Endothelial cell of umbilical vein (primary cell): Measurements from ENCODE around the gene RYR2. TPM values are rescaled to one million over a fixed set of nuclear protein-coding genes. Genes with fewer than 3 reads are reported as not detected.

ENCODE experiments used
- BruUV-seq: library from RNA; stranded (reverse); fragments of 400-500 nt; replicated peaks from 2 replicates; lab custom pipeline; 2021; lab: Mats Ljungman, UMichigan
- CTCF ChIA-PET: fragments of 300-600, 350-600 bp; sonication (Branson Sonifier 250); formaldehyde crosslinking; loops from one replicate; lab custom pipeline; 2021; ENCODE audit warnings: antibody characterized with exemption, inconsistent platforms; lab: Charles Lee
- POLR2A ChIA-PET: fragments of 300-600, 350-600 bp; sonication (Branson Sonifier 250); formaldehyde crosslinking; loops from one replicate; lab custom pipeline; 2021; ENCODE audit warnings: antibody characterized with exemption, inconsistent platforms; lab: Charles Lee
- DNase-seq: peaks from one replicate; pipeline ENCODE4 v3.0.0-alpha.2; 2011; ENCODE audit warnings: low read depth, low spot score
- FAIRE-seq: peaks from 2 replicates; lab custom pipeline; 2011; peaks lifted over from hg19 to GRCh38; lab: Jason Lieb, UNC
- H2AFZ ChIP-seq: 2 replicates; pipeline ENCODE4 v1.6.0; 2012; ENCODE audit warnings: low read depth, low read length, control low read depth, inconsistent platforms
- H3K27ac ChIP-seq: 2 replicates; pipeline ENCODE4 v1.5.1; 2011; ENCODE audit warnings: low read depth, mild to moderate bottlenecking, control low read depth, low read length, moderate library complexity; ENCODE audit not compliant: insufficient read depth
- H3K27me3 ChIP-seq, 2 experiments: 2 replicates each; pipeline versions ENCODE4 v1.6.0 to v1.6.1; 2011; ENCODE audit warnings: low read length in 2 of 2, mixed read lengths in 1 of 2; ENCODE audit not compliant: control insufficient read depth in 2 of 2, insufficient read depth in 2 of 2
- H3K36me3 ChIP-seq, 2 experiments: 2 replicates in 1 of 2; 3 replicates in 1 of 2; pipeline ENCODE4 v1.5.1; 2011; ENCODE audit warnings: low read length in 2 of 2, mild to moderate bottlenecking in 1 of 2, moderate library complexity in 1 of 2; ENCODE audit not compliant: control insufficient read depth in 2 of 2, insufficient read depth in 2 of 2; ENCODE audit errors: extremely low read depth in 1 of 2
- H3K4me1 ChIP-seq: 3 replicates; pipeline ENCODE4 v1.5.1; 2011; ENCODE audit warnings: mild to moderate bottlenecking, low read length; ENCODE audit not compliant: control insufficient read depth, insufficient read depth; ENCODE audit errors: extremely low read depth
- H3K4me2 ChIP-seq: 2 replicates; pipeline ENCODE4 v1.6.1; 2011; ENCODE audit warnings: low read length, control low read depth, mixed read lengths; ENCODE audit not compliant: insufficient read depth
- H3K4me3 ChIP-seq, 3 experiments: fragments of 200-600 bp in 1 of 3; sonication (generic), shearing (Covaris generic) in 1 of 3; replicated peaks in 1 of 3; 2 replicates each; pipeline ENCODE4 v1.5.1; 2011 to 2016; ENCODE audit warnings: control low read depth in 3 of 3, low read length in 3 of 3, mild to moderate bottlenecking in 2 of 3, inconsistent platforms in 1 of 3, low read depth in 1 of 3, moderate library complexity in 1 of 3; ENCODE audit not compliant: insufficient read depth in 1 of 3
- H3K79me2 ChIP-seq: 2 replicates; pipeline ENCODE4 v1.6.0; 2012; ENCODE audit warnings: low read length, inconsistent platforms; ENCODE audit not compliant: control insufficient read depth, insufficient read depth
- H3K9ac ChIP-seq: replicated peaks from 2 replicates; pipeline ENCODE3; 2011; ENCODE audit warnings: low read length, control low read depth; ENCODE audit not compliant: insufficient read depth; ENCODE audit errors: extremely low read depth
- H3K9me1 ChIP-seq: replicated peaks from 3 replicates; pipeline ENCODE4 v1.6.0; 2011; ENCODE audit warnings: mild to moderate bottlenecking, low read length; ENCODE audit not compliant: control insufficient read depth, insufficient read depth; ENCODE audit errors: extremely low read depth
- H3K9me3 ChIP-seq: replicated peaks from 2 replicates; pipeline ENCODE4 v1.5.1; 2012; ENCODE audit warnings: low read length, inconsistent platforms; ENCODE audit not compliant: control insufficient read depth, insufficient read depth
- H4K20me1 ChIP-seq: replicated peaks from 2 replicates; pipeline ENCODE3; 2011; ENCODE audit warnings: mild to moderate bottlenecking, low read length; ENCODE audit not compliant: control insufficient read depth, insufficient read depth; ENCODE audit errors: extremely low read depth
- FOS ChIP-seq: IDR thresholded peaks from 2 replicates; pipeline ENCODE4 v1.6.1; 2011; ENCODE audit warnings: mild to moderate bottlenecking, low read length, moderate library complexity, borderline replicate concordance; ENCODE audit not compliant: insufficient read depth
- POLR2A ChIP-seq: IDR thresholded peaks from 2 replicates; pipeline ENCODE4 v1.6.1; 2012; ENCODE audit warnings: low read depth, mild to moderate bottlenecking, control low read depth, low read length
- dilution Hi-C: fragments of 300-500 bp; cut with MboI; formaldehyde crosslinking; loops from one replicate; pipeline ENCODE4 v1.15.0; 2019; ENCODE audit warnings: low sequenced_read_pairs; ENCODE audit not compliant: extremely low pct_ligation_motif_present
- intact Hi-C: fragments of 100-400 bp; cut with micrococcal nuclease; formaldehyde crosslinking; loops from one replicate; pipeline ENCODE4 v1.10.0; 2022
- polyA plus RNA-seq, 4 experiments: library from polyadenylated mRNA; depleted of rRNA in 3 of 4; stranded (reverse) in 3 of 4; unstranded in 1 of 4; fragments of >200 nt; gene quantifications; 2 replicates each; pipeline versions ENCODE4 v1.2.1 to v1.2.3, GENCODE V29; 2011 to 2012; ENCODE audit warnings: missing spikeins in 1 of 4
- total RNA-seq: library from RNA; stranded (reverse); gene quantifications from 2 replicates; pipeline ENCODE4 v1.2.3, GENCODE V29; 2021
- TF ChIP-seq, protein P1 (sequence below), 2 donors: IDR thresholded peaks; 1 replicate in 1 of 2; 2 replicates in 1 of 2; pipeline ENCODE4 v1.5.1; 2011; ENCODE audit warnings: low read length in 2 of 2, mild to moderate bottlenecking in 2 of 2, moderate library complexity in 2 of 2, control low read depth in 1 of 2, inconsistent platforms in 1 of 2, low read depth in 1 of 2; ENCODE audit not compliant: insufficient read depth in 1 of 2; ENCODE audit errors: extremely low read depth in 1 of 2

Gene RYR2
- total and polyA plus RNA-seq, 2 donors (not counting 3 experiments of a cell fraction or from before 2014, with no cell fraction given) = not detected

- H3K4me2 ChIP-seq = no peak overlapping the region
- H3K79me2 ChIP-seq = no peaks in the 10 kb centered on the region
- intact Hi-C loops = no loop called here
- H3K36me3 ChIP-seq = no peaks in the 10 kb centered on the region
- H3K4me3 ChIP-seq = no peak overlapping the region
- H3K27me3 ChIP-seq = no peaks in the 10 kb centered on the region
- DNase-seq (no peak), FAIRE-seq (no peak)
- H3K27ac ChIP-seq = no peak overlapping the region
- no peak overlapping the region for H2AFZ ChIP-seq
- no peaks in the 10 kb centered on the region for H3K4me1 ChIP-seq
- ChIA-PET CTCF (no interaction called here), POLR2A (no interaction called here)
- dilution Hi-C loops = no loop called here
- peaks cover 2% of the 10 kb centered on the region for H3K9me3 ChIP-seq
- no peak for TF ChIP-seq FOS
- H3K9ac ChIP-seq = no peak overlapping the region
- no peaks in the 10 kb centered on the region for H3K9me1 ChIP-seq
- no TSS peak for BruUV-seq
- H4K20me1 ChIP-seq = no peaks in the 10 kb centered on the region
Observed at GRCh38 chr1:237429252-237429651, 387.3 kb downstream of the RYR2 start.

DNA sequence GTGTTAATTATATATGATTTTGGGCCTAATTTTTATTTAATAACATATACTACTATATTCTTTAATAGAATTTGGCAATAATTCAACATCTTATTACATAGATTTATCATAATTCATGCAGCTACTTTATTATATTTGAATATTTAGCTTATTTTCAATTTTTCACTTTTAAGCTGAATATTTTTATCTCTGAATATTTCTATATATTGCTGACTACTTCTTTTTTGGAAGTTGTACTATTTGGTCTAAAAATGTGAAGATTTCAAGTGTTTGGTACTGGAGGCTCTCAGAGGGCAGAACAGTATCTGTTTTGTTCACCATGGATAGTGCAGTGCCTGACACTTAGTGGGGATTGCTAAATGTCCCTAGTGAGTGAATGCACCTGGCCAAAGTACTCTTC, 389.5 kb downstream of the RYR2 start:
- Histone ChIP-seq H3K36me3 (no peaks in the 10 kb centered on the region), H3K27me3 (no peaks in the 10 kb centered on the region), H2AFZ (no peak overlapping the region), H3K9ac (no peak overlapping the region), H3K27ac (no peak overlapping the region), H3K4me3 (no peak overlapping the region), H3K4me1 (no peaks in the 10 kb centered on the region), H4K20me1 (no peaks in the 10 kb centered on the region), H3K9me3 (peaks cover 6% of the 10 kb centered on the region), H3K4me2 (no peak overlapping the region), H3K79me2 (no peaks in the 10 kb centered on the region), H3K9me1 (no peaks in the 10 kb centered on the region)
- TF ChIP-seq, protein P1, sequence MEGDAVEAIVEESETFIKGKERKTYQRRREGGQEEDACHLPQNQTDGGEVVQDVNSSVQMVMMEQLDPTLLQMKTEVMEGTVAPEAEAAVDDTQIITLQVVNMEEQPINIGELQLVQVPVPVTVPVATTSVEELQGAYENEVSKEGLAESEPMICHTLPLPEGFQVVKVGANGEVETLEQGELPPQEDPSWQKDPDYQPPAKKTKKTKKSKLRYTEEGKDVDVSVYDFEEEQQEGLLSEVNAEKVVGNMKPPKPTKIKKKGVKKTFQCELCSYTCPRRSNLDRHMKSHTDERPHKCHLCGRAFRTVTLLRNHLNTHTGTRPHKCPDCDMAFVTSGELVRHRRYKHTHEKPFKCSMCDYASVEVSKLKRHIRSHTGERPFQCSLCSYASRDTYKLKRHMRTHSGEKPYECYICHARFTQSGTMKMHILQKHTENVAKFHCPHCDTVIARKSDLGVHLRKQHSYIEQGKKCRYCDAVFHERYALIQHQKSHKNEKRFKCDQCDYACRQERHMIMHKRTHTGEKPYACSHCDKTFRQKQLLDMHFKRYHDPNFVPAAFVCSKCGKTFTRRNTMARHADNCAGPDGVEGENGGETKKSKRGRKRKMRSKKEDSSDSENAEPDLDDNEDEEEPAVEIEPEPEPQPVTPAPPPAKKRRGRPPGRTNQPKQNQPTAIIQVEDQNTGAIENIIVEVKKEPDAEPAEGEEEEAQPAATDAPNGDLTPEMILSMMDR (IDR thresholded peaks at IDR 0.05; ENCODE audit: extremely low read depth in 1 of 2, insufficient read depth in 1 of 2, low read depth in 1 of 2, low read length in 2 of 2) = no peak
- TF ChIP-seq FOS (no peak), POLR2A (no peak)
- DNase-seq (no peak), FAIRE-seq (no peak)
- intact Hi-C loops = no loop called here
- BruUV-seq = no TSS peak
- ChIA-PET POLR2A (no interaction called here), CTCF (no interaction called here)
- dilution Hi-C loops = no loop called here
